ENCODE results near the gene C10orf62. TPM values are rescaled to one million over a fixed set of nuclear protein-coding genes. Genes with fewer than 3 reads are reported as not detected.
A peak's percentile ranks its signal among the peaks of the same experiment; 100 is the strongest.

The C10orf62 gene
- polyA plus RNA-seq, 3 donors = not detected

GRCh38 chr10:97571622-97572021, 17.9 kb upstream of the C10orf62 start:
- TF ChIP-seq, protein P1, sequence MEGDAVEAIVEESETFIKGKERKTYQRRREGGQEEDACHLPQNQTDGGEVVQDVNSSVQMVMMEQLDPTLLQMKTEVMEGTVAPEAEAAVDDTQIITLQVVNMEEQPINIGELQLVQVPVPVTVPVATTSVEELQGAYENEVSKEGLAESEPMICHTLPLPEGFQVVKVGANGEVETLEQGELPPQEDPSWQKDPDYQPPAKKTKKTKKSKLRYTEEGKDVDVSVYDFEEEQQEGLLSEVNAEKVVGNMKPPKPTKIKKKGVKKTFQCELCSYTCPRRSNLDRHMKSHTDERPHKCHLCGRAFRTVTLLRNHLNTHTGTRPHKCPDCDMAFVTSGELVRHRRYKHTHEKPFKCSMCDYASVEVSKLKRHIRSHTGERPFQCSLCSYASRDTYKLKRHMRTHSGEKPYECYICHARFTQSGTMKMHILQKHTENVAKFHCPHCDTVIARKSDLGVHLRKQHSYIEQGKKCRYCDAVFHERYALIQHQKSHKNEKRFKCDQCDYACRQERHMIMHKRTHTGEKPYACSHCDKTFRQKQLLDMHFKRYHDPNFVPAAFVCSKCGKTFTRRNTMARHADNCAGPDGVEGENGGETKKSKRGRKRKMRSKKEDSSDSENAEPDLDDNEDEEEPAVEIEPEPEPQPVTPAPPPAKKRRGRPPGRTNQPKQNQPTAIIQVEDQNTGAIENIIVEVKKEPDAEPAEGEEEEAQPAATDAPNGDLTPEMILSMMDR (IDR thresholded peaks at IDR 0.05) = no peak
- no peaks in the 10 kb centered on the region for H3K27me3 ChIP-seq (ENCODE audit: control insufficient read depth in 2 of 2, insufficient read depth in 2 of 2, low read length in 2 of 2)
- no peaks in the 10 kb centered on the region for H3K9me3 Mint-ChIP-seq
- H3K36me3 Mint-ChIP-seq = peaks cover 27 to 39% of the 10 kb centered on the region in 2 donors
- no peak overlapping the region for H3K4me2 ChIP-seq (replicated peaks; ENCODE audit: extremely low read depth, low read length, poor library complexity, severe bottlenecking)
- H3K27me3 Mint-ChIP-seq (ENCODE audit: low read depth in 3 of 3) = peaks cover 0 to 3% (median 0%) of the 10 kb centered on the region in 3 donors
- H2AFZ ChIP-seq (ENCODE audit: insufficient read depth, low read depth, low read length, poor library complexity, severe bottlenecking) = no peak overlapping the region
- no peaks in the 10 kb centered on the region for H3K9me3 ChIP-seq (replicated peaks in 1 of 2; ENCODE audit: control insufficient read depth in 1 of 2, insufficient read depth in 1 of 2, low read length in 2 of 2)
- no peak overlapping the region for H3K4me3 ChIP-seq (replicated peaks in 1 of 3; ENCODE audit: low read depth in 2 of 3, low read length in 3 of 3)
- no peaks in the 10 kb centered on the region for H3K4me1 ChIP-seq (ENCODE audit: control insufficient read depth in 1 of 2, insufficient read depth in 2 of 2, low read length in 2 of 2)
- H4K20me1 ChIP-seq (ENCODE audit: insufficient read depth, low read length) = peaks cover 4% of the 10 kb centered on the region
- no peak overlapping the region for H3K27ac ChIP-seq (ENCODE audit: low read depth in 1 of 2, low read length in 2 of 2)
- DNase-seq = no peak
- H3K36me3 ChIP-seq (replicated peaks in 1 of 2; ENCODE audit: control insufficient read depth in 1 of 2, insufficient read depth in 2 of 2, low read length in 2 of 2) = peaks cover 28 to 44% of the 10 kb centered on the region in 2 donors
- no peak overlapping the region for H3K9ac ChIP-seq (ENCODE audit: insufficient read depth, low read length, poor library complexity, severe bottlenecking)
- H3K4me1 Mint-ChIP-seq = no peaks in the 10 kb centered on the region
- WGBS (ENCODE audit: insufficient coverage) = 97% methylated on average over 3 of the region's 3 CpGs
- peak overlapping the region in 2 of 7 donors; percentile 26 to 66 for H3K27ac Mint-ChIP-seq
- intact Hi-C loops (cut with micrococcal nuclease) = loop anchor here in 1 of 2 donors (10.0 kb wide), 2 partner anchors 93 to 163 kb away; partner anchors contain the start of gene ZFYVE27
- no peak overlapping the region for H3K4me3 Mint-ChIP-seq
- no peaks in the 10 kb centered on the region for H3K79me2 ChIP-seq (ENCODE audit: insufficient read depth, low read length)

GRCh38 chr10:97572214-97572989, 17.1 kb upstream of the C10orf62 start, which contains the start of gene ANKRD2:
TSS of gene ANKRD2 (plus strand) at chr10:97572779. CDS start at chr10:97572789, 10 bp downstream.
- H3K27ac ChIP-seq (ENCODE audit: low read depth in 1 of 2, low read length in 2 of 2) = no peak within 1 kb of the TSS
- no peaks in the 10 kb centered on the region for H3K27me3 ChIP-seq (ENCODE audit: control insufficient read depth in 2 of 2, insufficient read depth in 2 of 2, low read length in 2 of 2)
- Mint-ChIP-seq H3K27ac (peak within 1 kb of the TSS in 2 of 7 donors; percentile 26 to 66), H3K9me3 (no peaks in the 10 kb centered on the region), H3K27me3 (ENCODE audit: low read depth in 3 of 3) (peaks cover 0 to 3% (median under 1%) of the 10 kb centered on the region in 3 donors), H3K4me1 (no peaks in the 10 kb centered on the region), H3K4me3 (no peak within 1 kb of the TSS), H3K36me3 (peaks cover 27 to 39% of the 10 kb centered on the region in 2 donors)
- peaks cover 4% of the 10 kb centered on the region for H4K20me1 ChIP-seq (ENCODE audit: insufficient read depth, low read length)
- intact Hi-C loops (cut with micrococcal nuclease) = loop anchor here in 1 of 2 donors (10.0 kb wide), 2 partner anchors 92 to 162 kb away; partner anchors contain the start of gene ZFYVE27
- H3K36me3 ChIP-seq (replicated peaks in 1 of 2; ENCODE audit: control insufficient read depth in 1 of 2, insufficient read depth in 2 of 2, low read length in 2 of 2) = peaks cover 28 to 44% of the 10 kb centered on the region in 2 donors
- H2AFZ ChIP-seq (ENCODE audit: insufficient read depth, low read depth, low read length, poor library complexity, severe bottlenecking) = no peak within 1 kb of the TSS
- peak; percentile 47 to 65 (median 47) for DNase-seq
- WGBS (ENCODE audit: insufficient coverage) = 67% methylated on average over 13 of the region's 16 CpGs
- no peaks in the 10 kb centered on the region for H3K9me3 ChIP-seq (replicated peaks in 1 of 2; ENCODE audit: control insufficient read depth in 1 of 2, insufficient read depth in 1 of 2, low read length in 2 of 2)
- no peak within 1 kb of the TSS for H3K4me2 ChIP-seq (replicated peaks; ENCODE audit: extremely low read depth, low read length, poor library complexity, severe bottlenecking)
- TF ChIP-seq, protein P1 (IDR thresholded peaks at IDR 0.05) = peak; percentile 83
- H3K4me3 ChIP-seq (replicated peaks in 1 of 3; ENCODE audit: low read depth in 2 of 3, low read length in 3 of 3) = no peak within 1 kb of the TSS
- no peaks in the 10 kb centered on the region for H3K4me1 ChIP-seq (ENCODE audit: control insufficient read depth in 1 of 2, insufficient read depth in 2 of 2, low read length in 2 of 2)
- H3K9ac ChIP-seq (ENCODE audit: insufficient read depth, low read length, poor library complexity, severe bottlenecking) = no peak within 1 kb of the TSS
- no peaks in the 10 kb centered on the region for H3K79me2 ChIP-seq (ENCODE audit: insufficient read depth, low read length)
